ENCODE data around the gene MMD.

Gene MMD

DNA sequence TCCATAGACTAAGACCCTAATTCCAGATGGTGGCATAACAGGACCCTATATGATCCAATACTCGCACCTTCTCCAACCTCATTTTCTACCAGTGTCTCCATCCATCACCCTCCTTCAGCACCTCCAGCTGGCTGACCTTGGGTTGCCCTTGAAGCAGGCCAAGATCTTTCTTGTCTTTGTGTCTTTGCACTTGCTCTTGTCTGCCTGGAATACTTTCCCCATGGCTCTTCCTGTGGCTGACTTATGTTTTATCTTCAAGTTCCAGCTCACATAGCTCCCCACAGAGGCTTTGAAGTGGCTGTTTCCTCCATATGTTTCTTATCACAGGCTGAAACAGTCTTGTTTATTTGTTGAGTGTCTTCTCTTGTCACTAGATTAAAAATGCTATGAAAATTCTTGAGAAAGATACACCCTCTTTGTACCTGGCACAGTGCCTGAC lies 29.6 kb upstream of the MMD start:
- no peak overlapping the region for H3K27ac ChIP-seq
- no peak for TF ChIP-seq ZFX (IDR thresholded peaks at IDR 0.05; ENCODE audit: borderline replicate concordance)

DNA sequence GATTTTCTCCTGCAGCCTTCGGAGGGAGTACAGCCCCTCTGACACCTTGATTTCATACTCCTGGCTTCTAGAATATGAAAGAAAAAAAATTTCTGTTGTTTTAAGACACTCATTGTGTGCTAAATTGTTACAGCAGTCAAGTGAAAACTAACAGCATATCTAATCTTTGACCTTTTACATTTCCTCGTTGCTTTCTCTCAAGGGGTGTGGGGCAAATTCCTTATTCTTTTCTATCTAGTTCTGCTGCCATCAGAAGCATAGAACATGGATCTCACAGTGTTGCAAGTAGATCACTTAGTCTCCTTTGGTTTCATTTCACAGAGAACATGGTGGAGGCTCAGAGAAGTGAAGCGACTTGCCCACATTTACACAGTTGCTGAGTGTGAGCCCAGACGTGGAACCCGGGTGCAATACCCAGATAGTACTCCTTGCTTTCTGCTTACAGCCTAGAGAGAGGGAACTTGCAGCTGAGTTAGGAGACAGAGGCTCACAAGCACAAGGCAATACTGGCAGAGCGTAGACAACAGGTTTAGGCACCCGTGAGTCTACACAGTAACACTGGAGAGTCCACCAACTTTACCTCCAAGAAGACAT lies 28.7 kb upstream of the MMD start:
- no peak for TF ChIP-seq ZFX (IDR thresholded peaks at IDR 0.05; ENCODE audit: borderline replicate concordance)
- TF ChIP-seq, protein P1, sequence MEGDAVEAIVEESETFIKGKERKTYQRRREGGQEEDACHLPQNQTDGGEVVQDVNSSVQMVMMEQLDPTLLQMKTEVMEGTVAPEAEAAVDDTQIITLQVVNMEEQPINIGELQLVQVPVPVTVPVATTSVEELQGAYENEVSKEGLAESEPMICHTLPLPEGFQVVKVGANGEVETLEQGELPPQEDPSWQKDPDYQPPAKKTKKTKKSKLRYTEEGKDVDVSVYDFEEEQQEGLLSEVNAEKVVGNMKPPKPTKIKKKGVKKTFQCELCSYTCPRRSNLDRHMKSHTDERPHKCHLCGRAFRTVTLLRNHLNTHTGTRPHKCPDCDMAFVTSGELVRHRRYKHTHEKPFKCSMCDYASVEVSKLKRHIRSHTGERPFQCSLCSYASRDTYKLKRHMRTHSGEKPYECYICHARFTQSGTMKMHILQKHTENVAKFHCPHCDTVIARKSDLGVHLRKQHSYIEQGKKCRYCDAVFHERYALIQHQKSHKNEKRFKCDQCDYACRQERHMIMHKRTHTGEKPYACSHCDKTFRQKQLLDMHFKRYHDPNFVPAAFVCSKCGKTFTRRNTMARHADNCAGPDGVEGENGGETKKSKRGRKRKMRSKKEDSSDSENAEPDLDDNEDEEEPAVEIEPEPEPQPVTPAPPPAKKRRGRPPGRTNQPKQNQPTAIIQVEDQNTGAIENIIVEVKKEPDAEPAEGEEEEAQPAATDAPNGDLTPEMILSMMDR (IDR thresholded peaks at IDR 0.05), result no peak
- H3K27ac ChIP-seq, result no peak overlapping the region

DNA sequence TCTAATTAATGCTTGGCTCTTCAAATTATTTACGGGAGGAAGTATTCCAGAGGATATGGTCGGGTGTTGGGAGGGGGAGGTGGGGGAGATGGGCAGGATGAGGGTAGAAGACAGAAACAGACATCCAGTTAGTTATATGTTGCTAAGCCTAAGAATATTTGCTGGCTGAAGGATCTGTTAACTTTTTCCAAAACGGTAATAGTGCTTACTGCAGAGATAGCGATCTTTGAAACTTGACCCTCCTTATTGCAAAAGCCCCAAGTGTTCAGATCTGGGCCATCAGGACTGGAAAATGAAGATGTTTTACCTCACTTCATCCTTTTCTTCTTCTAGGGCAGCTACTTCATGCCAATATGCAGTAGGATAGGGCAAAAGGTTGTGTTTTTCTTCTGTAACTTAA lies 27.0 kb upstream of the MMD start:
- H3K27ac ChIP-seq, result no peak overlapping the region
- no peak for TF ChIP-seq ZFX (IDR thresholded peaks at IDR 0.05; ENCODE audit: borderline replicate concordance)
- TF ChIP-seq, protein P1 (IDR thresholded peaks at IDR 0.05), result no peak

DNA sequence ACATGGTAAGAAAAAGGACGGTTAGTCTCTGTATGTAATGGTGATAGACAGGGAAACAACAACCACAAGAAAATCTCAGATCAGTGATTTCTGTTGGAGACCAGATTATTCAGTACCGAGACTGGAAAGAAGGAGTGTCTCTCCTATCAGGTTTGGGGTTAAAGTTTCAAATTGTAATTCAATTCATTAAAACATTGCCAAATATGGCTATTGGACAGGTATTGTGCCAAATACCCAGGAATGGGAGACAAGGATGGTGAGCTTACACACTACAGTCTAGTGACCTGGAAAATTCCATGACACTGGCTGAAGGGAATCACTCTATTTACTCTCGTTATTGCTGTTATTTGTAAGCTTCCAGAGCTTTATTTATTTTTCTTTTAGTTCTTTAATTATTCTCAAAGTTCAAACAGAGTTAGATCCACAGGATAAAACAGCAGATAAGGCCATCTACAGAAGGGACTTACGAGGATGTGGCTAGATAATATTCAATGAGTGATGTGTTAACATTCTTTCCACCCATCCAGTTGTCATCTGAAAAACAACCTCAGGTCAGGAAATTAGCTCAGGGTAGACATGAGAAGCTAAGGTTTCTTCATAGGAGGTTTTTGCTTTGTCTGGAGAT lies 25.1 kb upstream of the MMD start:
- peak overlapping the region; percentile 57 for H3K27ac ChIP-seq
- TF ChIP-seq, protein P1 (IDR thresholded peaks at IDR 0.05), result no peak
- no peak for TF ChIP-seq ZFX (IDR thresholded peaks at IDR 0.05; ENCODE audit: borderline replicate concordance)

DNA sequence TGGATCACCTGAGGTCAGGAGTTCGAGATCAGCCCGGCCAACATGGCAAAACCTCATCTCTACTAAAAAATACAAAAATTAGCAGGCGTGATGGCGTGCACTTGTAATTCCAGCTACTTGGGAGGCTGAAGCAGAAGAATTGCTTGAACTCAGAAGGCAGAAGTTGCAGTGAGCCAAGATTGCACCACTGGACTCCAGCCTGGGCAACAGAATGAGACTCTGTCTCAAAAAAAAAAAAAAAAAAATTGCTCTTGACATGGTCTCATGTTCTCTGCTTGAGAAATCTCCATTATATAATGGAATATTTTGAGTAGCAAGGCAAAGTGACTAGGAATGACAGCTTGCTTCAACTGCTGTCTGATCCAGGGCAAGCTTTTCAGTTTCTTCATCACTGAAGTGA lies 24.4 kb upstream of the MMD start:
- peak overlapping the region; percentile 57 for H3K27ac ChIP-seq

DNA sequence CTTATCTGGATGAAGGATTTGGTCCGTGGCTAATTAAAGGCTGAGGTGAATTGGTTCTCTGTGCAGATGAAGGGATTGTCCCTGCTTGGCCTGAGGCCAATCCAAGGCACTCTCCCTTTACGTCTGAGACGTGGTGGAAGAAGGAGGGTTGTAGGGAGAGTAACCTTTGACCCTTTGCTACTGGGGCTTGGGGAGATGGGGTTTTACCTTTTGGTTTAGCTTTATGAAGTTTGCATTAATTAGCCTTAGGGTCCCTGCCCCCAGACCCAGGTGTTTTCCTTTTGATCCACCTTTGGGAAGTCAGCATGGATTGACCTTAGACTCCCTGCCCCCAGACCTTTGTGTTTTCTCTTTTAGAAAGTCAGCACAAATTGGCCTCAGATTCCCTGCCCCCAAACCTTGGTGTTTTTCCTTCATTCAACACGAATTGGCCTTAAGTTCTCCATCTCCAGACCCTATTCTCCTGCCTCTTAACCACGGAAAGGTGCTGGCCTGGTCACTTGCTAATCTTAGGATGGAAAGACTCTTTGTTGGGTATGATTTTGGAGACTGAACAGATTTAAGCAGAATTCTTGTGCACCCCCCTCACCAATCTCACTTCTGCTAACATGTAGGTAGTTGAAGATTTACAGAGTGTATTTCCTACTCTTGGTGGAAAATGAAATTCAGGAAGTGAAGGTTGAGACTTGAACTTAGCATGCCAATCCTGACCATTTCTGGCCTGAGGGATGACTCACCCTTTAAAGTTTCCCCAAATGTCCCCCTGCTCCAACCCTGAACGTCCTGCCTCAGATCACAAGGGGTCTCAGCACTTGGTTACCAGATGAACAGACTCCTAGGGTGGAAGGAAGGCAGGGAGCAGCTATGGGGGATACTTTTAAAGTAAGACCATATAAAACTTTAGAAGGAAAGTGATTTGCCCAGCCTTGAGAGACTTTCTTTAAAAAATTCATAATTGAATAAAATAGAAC lies 23.1 kb upstream of the MMD start:
- no peak overlapping the region for H3K27ac ChIP-seq
- TF ChIP-seq, protein P1 (IDR thresholded peaks at IDR 0.05), result no peak
- no peak for TF ChIP-seq ZFX (IDR thresholded peaks at IDR 0.05; ENCODE audit: borderline replicate concordance)

DNA sequence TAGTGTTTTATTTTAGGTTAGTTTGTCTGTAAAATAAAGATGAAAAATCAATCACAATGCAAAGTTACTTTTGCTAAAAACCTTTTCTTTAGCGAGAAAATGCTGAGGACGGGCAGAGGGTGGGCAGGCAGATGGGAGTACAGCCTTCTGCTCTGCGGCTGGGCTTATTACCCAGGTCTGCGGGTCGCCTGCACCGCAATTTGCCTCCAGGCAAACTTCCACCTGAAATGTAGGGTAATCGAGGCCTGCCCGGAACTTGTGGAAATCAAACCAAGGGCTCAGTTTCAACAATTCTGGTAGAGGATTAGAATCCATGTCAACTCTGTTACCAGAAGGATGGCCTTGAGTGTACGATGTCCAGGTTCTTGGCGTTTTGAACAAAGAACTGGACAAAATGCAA lies 22.3 kb upstream of the MMD start:
- no peak for TF ChIP-seq ZFX (IDR thresholded peaks at IDR 0.05; ENCODE audit: borderline replicate concordance)
- TF ChIP-seq, protein P1 (IDR thresholded peaks at IDR 0.05), result no peak
- H3K27ac ChIP-seq, result no peak overlapping the region
